Measurements from ENCODE around the gene FTCDNL1. TPM values are rescaled to one million over a fixed set of nuclear protein-coding genes. Genes with fewer than 3 reads are reported as not detected.

The FTCDNL1 gene
- total RNA-seq, 1 experiment from 2014 or later: 2.0 TPM

DNA sequence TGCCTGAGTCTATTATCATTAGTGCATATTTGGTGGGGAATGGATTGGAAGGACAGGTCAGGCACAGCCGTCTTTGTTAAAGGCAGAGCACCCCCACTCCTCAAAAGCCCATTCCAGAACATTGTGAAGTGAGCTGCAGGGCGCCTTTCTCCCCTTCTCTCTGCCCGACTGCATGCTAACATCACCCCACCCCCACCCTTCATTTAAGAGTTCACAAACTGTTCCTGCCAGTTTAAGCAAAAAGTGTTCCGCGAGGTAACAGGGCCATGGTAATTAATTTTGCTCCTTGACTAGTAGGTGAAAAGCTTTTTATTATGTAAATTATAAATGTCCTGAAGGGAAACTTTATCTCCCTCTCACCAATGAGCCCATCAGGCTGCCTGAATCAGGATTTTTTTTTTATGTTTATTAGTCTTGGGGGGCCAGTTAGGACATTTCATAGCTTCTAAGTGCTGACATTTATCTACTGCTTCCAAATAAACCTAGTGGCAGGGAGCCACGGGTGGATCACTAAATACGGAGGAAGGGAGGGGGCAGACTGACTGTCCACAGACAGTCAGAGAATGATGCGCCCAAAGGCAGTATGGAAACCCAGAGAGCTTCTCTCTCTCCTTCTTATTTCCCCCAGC lies 99.4 kb downstream of the FTCDNL1 start:
- TF ChIP-seq, protein P1, sequence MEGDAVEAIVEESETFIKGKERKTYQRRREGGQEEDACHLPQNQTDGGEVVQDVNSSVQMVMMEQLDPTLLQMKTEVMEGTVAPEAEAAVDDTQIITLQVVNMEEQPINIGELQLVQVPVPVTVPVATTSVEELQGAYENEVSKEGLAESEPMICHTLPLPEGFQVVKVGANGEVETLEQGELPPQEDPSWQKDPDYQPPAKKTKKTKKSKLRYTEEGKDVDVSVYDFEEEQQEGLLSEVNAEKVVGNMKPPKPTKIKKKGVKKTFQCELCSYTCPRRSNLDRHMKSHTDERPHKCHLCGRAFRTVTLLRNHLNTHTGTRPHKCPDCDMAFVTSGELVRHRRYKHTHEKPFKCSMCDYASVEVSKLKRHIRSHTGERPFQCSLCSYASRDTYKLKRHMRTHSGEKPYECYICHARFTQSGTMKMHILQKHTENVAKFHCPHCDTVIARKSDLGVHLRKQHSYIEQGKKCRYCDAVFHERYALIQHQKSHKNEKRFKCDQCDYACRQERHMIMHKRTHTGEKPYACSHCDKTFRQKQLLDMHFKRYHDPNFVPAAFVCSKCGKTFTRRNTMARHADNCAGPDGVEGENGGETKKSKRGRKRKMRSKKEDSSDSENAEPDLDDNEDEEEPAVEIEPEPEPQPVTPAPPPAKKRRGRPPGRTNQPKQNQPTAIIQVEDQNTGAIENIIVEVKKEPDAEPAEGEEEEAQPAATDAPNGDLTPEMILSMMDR (conservative IDR thresholded peaks at IDR 0.05): no peak
- peaks cover 5% of the 10 kb centered on the region; the same call in 1 of the 2 replicates for H3K4me1 ChIP-seq (ENCODE audit: insufficient read depth, low read length)
- no peak overlapping the region for H2BK5ac ChIP-seq (ENCODE audit: insufficient read length, low read length)
- no peak overlapping the region for H2BK12ac ChIP-seq (ENCODE audit: insufficient read length, low read depth, low read length)
- no peak overlapping the region for H3K56ac ChIP-seq (ENCODE audit: insufficient read length, low read depth, low read length)
- Mint-ChIP-seq H3K27me3 (ENCODE audit: low read depth) (no peaks in the 10 kb centered on the region), H3K36me3 (ENCODE audit: insufficient read depth in 1 of 3, low read depth in 3 of 3) (peaks cover 0 to 12% (median 8%) of the 10 kb centered on the region in 3 experiments; a peak in 5 of 7 replicates), H3K27ac (peak overlapping the region in 2 of 3 experiments; percentile 18 to 57; a peak in 2 of 7 replicates), H3K9me3 (peaks cover 11% of the 10 kb centered on the region in 2 experiments), H3K4me3 (peak overlapping the region in 1 of 2 experiments; percentile 9; a peak in 1 of 5 replicates), H3K4me1 (peaks cover 17 to 20% of the 10 kb centered on the region in 2 experiments)
- DNase-seq: no peak
- H2AK5ac ChIP-seq (ENCODE audit: insufficient read length, low read length): no peak overlapping the region
- no peaks in the 10 kb centered on the region for H3K79me1 ChIP-seq (ENCODE audit: insufficient read depth, low read depth, low read length, poor library complexity, severe bottlenecking)
- H3K9me3 ChIP-seq (ENCODE audit: control insufficient read depth, low read depth, low read length): peaks cover 9% of the 10 kb centered on the region
- no peaks in the 10 kb centered on the region for H4K20me1 ChIP-seq (ENCODE audit: control insufficient read depth, insufficient read depth, insufficient read length)
- H2BK20ac ChIP-seq (ENCODE audit: low read depth, low read length, poor library complexity, severe bottlenecking): no peak overlapping the region
- H3K79me2 ChIP-seq (ENCODE audit: insufficient read depth, low read length): no peaks in the 10 kb centered on the region
- H3K18ac ChIP-seq (ENCODE audit: insufficient read length, low read depth, low read length): peak overlapping the region; percentile 26
- no peak overlapping the region for H3T11ph ChIP-seq (ENCODE audit: low read length)
- no peak overlapping the region for H2AFZ ChIP-seq (ENCODE audit: low read length)
- H2BK120ac ChIP-seq (ENCODE audit: low read depth, low read length, poor library complexity, severe bottlenecking): no peak overlapping the region
- no peak overlapping the region for H3K4me2 ChIP-seq (ENCODE audit: insufficient read depth, insufficient read length, low read length)
- no peaks in the 10 kb centered on the region for H3K27me3 ChIP-seq (ENCODE audit: insufficient read depth, low read length)
- no peak overlapping the region for H4K91ac ChIP-seq (ENCODE audit: insufficient read length, low read depth, low read length)
- no peak overlapping the region for H3K23ac ChIP-seq (ENCODE audit: insufficient read length, low read depth, low read length)
- WGBS (ENCODE audit: extremely low coverage, insufficient read length, low lambda C conversion rate): no CpG with 5 or more reads among the region's 8 CpGs
- no peak overlapping the region for H3K27ac ChIP-seq (ENCODE audit: insufficient read length, low read depth, low read length)
- no peaks in the 10 kb centered on the region for H3K23me2 ChIP-seq (ENCODE audit: insufficient read length, low read depth, low read length, poor library complexity, severe bottlenecking)
- H4K8ac ChIP-seq (replicated peaks; ENCODE audit: insufficient read length, low read depth, low read length): no peak overlapping the region
- no peak overlapping the region for H3K4ac ChIP-seq (ENCODE audit: low read depth, low read length)
- no peak overlapping the region for H3K14ac ChIP-seq (ENCODE audit: insufficient read depth, low read length)
- no peak overlapping the region for H4K5ac ChIP-seq (ENCODE audit: insufficient read length, low read depth, low read length)
- no peak overlapping the region for H2BK15ac ChIP-seq (ENCODE audit: low read depth, low read length)
- no peak overlapping the region for H3K9ac ChIP-seq (ENCODE audit: extremely low read depth, insufficient read length, low read length)

All from H9 (cell line).